Stimulated activated effector memory CD8-positive, alpha-beta T cell treated with anti-CD3 and anti-CD28 coated beads, Interleukin-12 subunit alpha, Interleukin-12 subunit beta, amount 100 ng/mL, for 72 hours (primary cell): ENCODE results near the gene SVOP.
A peak's percentile ranks its signal among the peaks of the same experiment; 100 is the strongest.
"Not testable (repeated sequence)": the region's sequence is repeated elsewhere in the genome, so short reads cannot be mapped to it uniquely, and the experiment has no call there.

Source experiments
- ATAC-seq: fragments of 150-1000 bp; cut with Tn5 transposase; 2 replicates; pipeline ENCODE4 v1.10.0; 2021
- DNase-seq, 2 donors: peaks; one replicate each; pipeline ENCODE4 v3.0.0; 2021 to 2022; ENCODE audit warnings: low spot score in 2 of 2
- H3K27ac Mint-ChIP-seq: one replicate; pipeline ENCODE4 v1.8.0; 2022; ENCODE audit warnings: mild to moderate bottlenecking, mixed read lengths
- H3K36me3 Mint-ChIP-seq: one replicate; pipeline ENCODE4 v1.8.0; 2022; ENCODE audit warnings: mild to moderate bottlenecking, mixed read lengths
- H3K4me1 Mint-ChIP-seq: one replicate; pipeline ENCODE4 v1.8.0; 2022; ENCODE audit warnings: mixed read lengths
- H3K4me3 Mint-ChIP-seq: one replicate; pipeline ENCODE4 v1.8.0; 2022; ENCODE audit warnings: mild to moderate bottlenecking, mixed read lengths
- H3K9me3 Mint-ChIP-seq: one replicate; pipeline ENCODE4 v1.8.0; 2022; ENCODE audit warnings: mixed read lengths

SVOP gene

DNA sequence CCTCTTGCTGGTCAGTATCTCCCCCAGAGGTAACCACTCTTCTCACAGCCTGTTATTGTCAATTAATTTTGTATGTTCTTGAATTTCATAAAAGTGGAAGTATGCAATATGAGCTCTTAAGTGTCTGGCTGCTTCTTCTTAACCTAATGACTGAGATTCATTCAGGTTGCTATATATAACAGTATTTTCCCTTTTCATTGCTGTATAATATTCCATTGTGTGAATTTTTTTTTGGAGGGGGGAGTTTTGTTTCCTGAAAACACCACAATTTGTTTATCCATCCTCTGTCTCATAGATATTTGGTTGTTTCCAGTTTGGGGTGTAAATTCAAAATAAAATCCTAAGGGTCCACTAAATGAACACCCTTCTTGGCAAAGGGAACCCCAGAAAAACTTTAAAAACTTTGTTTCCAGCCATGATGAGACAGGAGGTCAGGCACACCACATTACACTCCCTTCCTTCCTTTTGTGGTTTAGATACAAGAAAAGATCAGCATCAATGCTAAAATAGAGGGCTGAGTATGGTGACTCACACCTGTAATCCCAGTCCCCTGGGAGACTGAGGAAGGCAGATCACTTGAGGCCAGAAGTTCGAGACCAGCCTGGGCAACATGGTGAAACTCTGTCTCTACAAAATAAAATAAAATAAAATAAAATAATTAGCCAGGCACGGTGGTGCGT is 145.0 kb downstream of the SVOP start:
- no peak overlapping the region for H3K4me3 Mint-ChIP-seq
- H3K4me1 Mint-ChIP-seq: no peaks in the 10 kb centered on the region
- H3K27ac Mint-ChIP-seq: no peak overlapping the region
- H3K36me3 Mint-ChIP-seq: no peaks in the 10 kb centered on the region
- DNase-seq (no peak), ATAC-seq (no peak)
- no peaks in the 10 kb centered on the region for H3K9me3 Mint-ChIP-seq

DNA sequence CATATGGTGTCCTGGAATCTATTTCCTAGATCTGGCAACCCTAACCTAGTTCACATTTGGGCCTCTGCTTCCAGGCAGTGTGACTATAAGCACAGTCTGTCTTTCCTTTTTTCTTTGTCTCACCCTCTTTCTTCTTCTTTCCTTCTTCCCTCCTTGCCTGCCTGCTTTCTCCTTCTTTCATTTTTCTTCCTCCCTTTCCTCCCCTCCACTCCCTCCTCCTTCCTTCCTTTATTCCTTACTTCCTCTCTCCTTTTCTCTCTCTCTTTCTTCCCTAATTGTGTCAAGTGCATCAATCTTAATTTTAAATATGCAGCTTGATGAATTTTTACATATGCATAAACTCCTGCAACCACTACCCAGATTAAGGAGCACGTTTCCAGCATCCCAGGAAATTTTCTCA is 145.6 kb downstream of the SVOP start:
- no peak overlapping the region for H3K27ac Mint-ChIP-seq
- no peak overlapping the region for H3K4me3 Mint-ChIP-seq
- H3K36me3 Mint-ChIP-seq: no peaks in the 10 kb centered on the region
- DNase-seq (no peak), ATAC-seq (no peak)
- no peaks in the 10 kb centered on the region for H3K9me3 Mint-ChIP-seq
- H3K4me1 Mint-ChIP-seq: no peaks in the 10 kb centered on the region

DNA sequence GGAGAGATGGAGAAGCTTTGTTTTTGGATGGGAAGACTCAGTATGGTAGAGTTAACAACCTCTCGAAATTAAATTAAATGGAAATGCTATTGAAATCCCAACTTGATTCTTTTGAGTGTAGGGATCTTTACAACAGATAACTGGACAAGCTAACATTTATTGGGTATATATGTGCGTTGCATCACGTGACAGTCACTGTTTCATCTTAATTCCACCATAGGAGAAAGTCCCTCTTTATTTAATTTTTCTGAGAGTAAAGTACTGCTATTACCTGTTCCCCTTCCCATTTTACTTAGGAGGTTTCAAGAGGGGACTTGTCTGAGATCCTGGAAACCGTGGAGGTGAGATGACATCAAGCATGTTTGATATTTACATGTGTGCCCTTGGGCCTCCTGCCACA is 152.1 kb downstream of the SVOP start:
- Mint-ChIP-seq H3K4me3 (no peak overlapping the region), H3K4me1 (no peaks in the 10 kb centered on the region), H3K9me3 (no peaks in the 10 kb centered on the region), H3K27ac (peak overlapping the region; percentile 69), H3K36me3 (no peaks in the 10 kb centered on the region)
- DNase-seq (no peak), ATAC-seq (no peak)

DNA sequence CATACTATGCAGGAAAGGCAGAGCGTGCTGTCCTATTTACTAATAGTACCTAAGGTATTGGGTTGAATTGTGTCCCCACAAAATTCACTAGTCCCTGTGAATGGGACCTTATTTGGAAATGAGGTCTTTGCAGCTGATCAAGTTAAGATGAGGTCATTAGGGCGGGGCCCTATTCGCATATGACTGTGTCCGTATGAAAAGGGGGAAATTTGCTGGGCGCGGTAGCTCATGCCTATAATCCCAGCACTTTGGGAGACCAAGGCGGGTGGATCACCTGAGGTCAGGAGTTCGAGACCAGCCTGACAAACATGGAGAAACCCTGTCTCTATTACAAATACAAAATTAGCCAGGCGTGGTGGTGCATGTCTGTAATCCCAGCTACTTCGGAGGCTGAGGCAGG is 154.8 kb downstream of the SVOP start:
- H3K4me3 Mint-ChIP-seq, H3K36me3 Mint-ChIP-seq, H3K4me1 Mint-ChIP-seq, ATAC-seq, H3K27ac Mint-ChIP-seq, H3K9me3 Mint-ChIP-seq, DNase-seq: not testable (repeated sequence)

DNA sequence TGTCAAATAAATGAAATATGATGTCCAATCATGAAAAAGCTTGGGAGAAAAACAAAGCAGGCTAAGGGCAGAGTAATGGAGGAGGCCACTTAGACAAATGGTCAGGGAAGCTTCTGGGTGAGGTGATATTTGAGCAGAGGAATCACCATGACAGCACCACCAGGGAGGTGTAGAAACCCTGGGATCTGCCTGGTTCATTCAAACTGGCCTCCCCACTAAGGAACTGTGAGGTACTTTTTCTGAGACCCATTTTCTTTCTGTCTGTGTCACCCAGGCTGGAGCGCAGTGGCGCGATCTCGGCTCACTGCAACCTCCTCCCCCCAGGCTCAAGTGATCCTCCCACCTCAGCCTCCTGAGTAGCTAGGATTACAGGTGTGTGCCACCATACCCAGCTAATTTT is 155.7 kb downstream of the SVOP start:
- peaks cover 5% of the 10 kb centered on the region for H3K4me1 Mint-ChIP-seq
- no peaks in the 10 kb centered on the region for H3K9me3 Mint-ChIP-seq
- no peak overlapping the region for H3K27ac Mint-ChIP-seq
- no peak overlapping the region for H3K4me3 Mint-ChIP-seq
- DNase-seq: no peak
- no peak for ATAC-seq
- no peaks in the 10 kb centered on the region for H3K36me3 Mint-ChIP-seq

DNA sequence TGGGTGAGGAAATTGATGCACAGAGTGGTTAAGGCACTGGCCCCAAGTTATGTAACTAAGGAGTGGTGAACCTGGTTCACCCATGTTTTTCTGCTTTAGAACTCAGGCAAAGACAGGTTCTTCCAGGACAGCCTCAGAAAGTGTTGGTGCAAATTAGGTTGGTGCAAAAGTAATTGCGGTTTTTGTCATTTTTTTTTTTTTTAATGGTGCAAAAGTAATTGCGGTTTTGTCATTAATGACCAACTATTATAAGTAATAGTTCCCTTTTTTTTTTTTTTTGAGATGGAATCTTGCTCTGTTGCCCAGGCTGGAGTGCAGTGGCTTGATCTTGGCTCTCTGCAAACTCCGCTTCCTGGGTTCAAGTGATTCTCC is 158.3 kb downstream of the SVOP start:
- Mint-ChIP-seq H3K4me1 (peaks cover 22% of the 10 kb centered on the region), H3K36me3 (no peaks in the 10 kb centered on the region), H3K27ac (no peak overlapping the region), H3K4me3 (no peak overlapping the region), H3K9me3 (no peaks in the 10 kb centered on the region)
- ATAC-seq (no peak), DNase-seq (no peak)

DNA sequence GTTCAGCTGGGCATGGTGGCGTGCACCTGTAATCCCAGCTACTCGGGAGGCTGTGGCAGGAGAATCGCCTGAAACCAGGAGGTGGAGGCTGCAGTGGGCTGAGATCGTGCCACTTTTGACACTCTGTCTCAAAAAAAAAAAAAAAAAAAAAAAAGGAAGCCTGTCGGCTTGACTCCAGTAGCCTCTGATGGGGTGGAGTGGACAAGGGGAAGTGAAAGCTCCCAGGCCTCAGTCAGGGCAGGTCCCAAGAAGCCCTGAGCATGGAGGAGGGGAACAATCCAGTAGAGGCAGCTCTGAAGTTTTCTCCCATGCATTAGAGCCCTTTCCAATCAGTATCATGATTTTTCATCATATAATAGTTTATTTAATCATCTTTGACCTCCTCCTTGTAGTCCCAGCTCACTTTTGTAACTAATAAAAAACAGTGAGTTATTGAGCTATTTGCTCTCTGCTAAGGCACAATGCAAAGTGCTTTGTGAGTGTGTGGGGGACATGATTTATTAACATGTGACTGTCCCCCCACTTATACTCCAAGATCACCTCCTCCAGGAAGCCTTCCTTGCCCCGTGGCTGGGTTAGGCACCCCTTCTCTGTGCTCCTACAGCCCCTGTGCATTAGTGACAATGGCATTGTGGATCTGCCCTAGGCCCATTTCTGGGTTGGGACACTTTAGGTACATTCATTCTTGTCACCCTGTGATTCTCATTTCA is 158.8 kb downstream of the SVOP start:
- Mint-ChIP-seq H3K4me3 (no peak overlapping the region), H3K36me3 (peaks cover 1% of the 10 kb centered on the region), H3K9me3 (no peaks in the 10 kb centered on the region), H3K27ac (no peak overlapping the region), H3K4me1 (peaks cover 22% of the 10 kb centered on the region)
- ATAC-seq (no peak), DNase-seq (no peak)

DNA sequence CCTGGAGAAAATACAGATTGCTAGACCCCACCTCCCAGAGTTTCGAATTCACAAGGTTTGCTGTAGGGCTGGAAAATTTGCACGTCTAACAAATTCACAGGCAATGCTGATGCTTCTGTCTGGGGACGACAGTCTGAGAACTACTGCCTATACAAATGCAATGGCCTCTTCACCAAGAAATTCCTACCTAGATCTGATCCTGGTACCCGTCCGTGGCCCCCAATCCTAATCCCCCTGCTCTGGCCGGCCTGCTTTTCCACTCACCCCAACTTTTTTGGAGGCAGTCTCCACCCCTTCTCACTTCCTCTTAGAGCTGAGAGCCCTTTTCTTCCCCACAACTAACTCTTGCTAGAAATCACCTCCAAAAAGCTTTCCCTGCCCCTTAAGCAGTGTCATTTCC is 160.4 kb downstream of the SVOP start:
- Mint-ChIP-seq H3K9me3 (no peaks in the 10 kb centered on the region), H3K36me3 (peaks cover 11% of the 10 kb centered on the region), H3K27ac (no peak overlapping the region), H3K4me3 (no peak overlapping the region), H3K4me1 (peaks cover 35% of the 10 kb centered on the region)
- no peak for ATAC-seq
- no peak for DNase-seq

DNA sequence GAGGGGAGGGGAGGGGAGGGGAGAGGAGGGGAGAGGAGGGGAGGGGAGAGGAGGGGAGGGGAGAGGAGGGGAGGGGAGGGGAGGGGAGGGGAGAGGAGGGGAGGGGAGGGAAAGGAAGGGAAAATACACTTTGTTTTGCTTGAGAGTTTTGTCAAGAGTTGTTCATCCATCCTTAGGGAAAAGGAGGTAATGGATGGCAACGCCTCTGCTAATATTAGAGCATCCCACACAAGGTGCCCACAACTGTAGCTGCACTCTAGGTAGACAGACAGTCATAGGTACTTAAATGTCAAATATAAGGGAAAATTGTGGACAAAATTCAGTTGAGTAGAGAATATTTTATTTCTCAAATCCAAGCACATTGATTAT is 161.0 kb downstream of the SVOP start:
- no peak for DNase-seq
- H3K4me3 Mint-ChIP-seq: no peak overlapping the region
- H3K4me1 Mint-ChIP-seq: peaks cover 41% of the 10 kb centered on the region
- H3K36me3 Mint-ChIP-seq: peaks cover 16% of the 10 kb centered on the region
- ATAC-seq: no peak
- no peak overlapping the region for H3K27ac Mint-ChIP-seq
- H3K9me3 Mint-ChIP-seq: no peaks in the 10 kb centered on the region

DNA sequence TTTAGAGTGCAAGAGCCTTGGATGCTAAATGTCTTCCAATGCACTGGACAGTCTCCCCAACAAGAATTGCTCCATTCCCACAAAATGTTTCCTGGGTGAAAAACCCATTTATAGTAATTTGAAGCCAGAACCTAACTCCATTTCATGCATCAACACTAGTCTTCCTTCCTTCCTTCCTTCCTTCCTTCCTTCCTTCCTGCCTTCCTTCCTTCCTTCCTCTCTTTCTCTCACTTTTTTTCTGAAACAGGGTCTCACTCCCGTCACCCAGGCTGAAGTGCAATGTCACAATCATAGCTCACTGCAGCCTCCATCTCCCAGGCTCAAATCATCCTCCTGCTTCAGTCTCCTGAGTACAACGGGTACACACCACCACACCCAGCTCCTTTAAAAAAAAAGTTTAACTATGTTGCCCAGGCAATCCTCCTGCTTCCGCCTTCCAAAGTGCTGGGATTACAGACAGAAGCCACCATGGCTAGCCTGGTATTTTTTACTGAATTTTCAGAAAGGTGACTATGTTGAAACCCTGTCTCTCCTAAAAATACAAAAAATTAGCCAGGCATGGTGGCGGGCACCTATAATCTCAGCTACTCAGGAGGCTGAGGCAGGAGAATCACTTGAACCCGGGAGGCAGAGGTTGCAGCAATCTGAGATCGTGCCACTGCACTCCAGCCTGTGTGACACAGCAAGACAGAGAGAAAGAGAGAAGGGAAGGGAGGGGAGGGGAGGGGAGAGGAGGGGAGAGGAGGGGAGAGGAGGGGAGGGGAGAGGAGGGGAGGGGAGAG is 161.5 kb downstream of the SVOP start:
- ATAC-seq, H3K9me3 Mint-ChIP-seq, DNase-seq: not testable (repeated sequence)
- peaks cover 46% of the 10 kb centered on the region for H3K4me1 Mint-ChIP-seq
- H3K4me3 Mint-ChIP-seq: peak overlapping the region; percentile 95
- H3K27ac Mint-ChIP-seq: peak overlapping the region; percentile 96
- peaks cover 22% of the 10 kb centered on the region for H3K36me3 Mint-ChIP-seq

DNA sequence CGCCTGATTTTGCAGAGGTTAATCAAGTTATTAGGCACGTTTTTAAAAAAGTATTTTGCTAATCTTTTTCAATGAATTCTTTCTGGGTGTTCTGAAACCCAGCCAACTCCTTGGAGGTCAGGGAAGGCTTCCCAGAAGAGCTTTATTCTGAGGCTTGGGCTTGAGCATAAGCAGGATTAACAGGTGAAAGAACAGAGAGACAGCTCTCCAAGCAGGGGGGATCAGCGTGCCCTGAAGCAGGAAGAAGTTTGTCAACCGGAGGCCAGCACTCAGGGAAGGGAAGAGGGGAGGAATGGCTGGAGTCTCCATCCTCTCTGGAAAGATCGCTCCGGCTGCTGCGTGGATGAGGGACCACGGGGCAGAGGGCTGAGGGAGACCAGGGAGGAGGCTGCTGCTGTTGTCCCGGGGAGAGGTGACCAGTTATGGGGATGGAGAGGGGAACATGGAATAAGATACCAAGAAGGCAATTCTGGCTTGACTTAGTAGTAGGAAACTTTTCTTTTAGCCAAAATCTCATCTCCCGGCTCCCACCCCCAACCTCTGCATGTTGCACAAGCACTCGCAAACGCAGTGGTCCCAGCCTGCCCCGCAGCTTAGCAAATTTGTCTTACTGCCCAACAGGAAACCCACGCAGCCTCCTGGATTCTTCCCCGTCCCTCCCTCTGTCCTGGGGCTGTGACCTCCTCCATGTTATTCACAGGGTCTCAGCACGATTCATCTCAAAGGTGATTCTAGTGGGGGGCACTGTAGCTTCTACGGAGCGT is 162.4 kb downstream of the SVOP start:
- no peak for ATAC-seq
- Mint-ChIP-seq H3K4me3 (peak overlapping the region; percentile 95), H3K9me3 (no peaks in the 10 kb centered on the region), H3K36me3 (peaks cover 30% of the 10 kb centered on the region), H3K4me1 (peaks cover 55% of the 10 kb centered on the region), H3K27ac (peak overlapping the region; percentile 96)
- no peak for DNase-seq
